CD14-positive monocyte (primary cell): Measurements from ENCODE around the gene HNF4A. TPM values are rescaled to one million over a fixed set of nuclear protein-coding genes. Genes with fewer than 3 reads are reported as not detected.

Source experiments
- DNase-seq, 3 donors: peaks; one replicate each; pipeline ENCODE4 v3.0.0-alpha.2; 2011 to 2022
- H2AFZ ChIP-seq: 2 replicates; pipeline ENCODE4 v1.6.0; 2012; ENCODE audit warnings: mild to moderate bottlenecking, low read depth, low read length, inconsistent platforms; ENCODE audit not compliant: insufficient read depth, poor library complexity, severe bottlenecking
- H3K27ac ChIP-seq, 2 donors: 1 replicate in 1 of 2; 2 replicates in 1 of 2; pipeline ENCODE4 v1.5.1; 2012 to 2013; ENCODE audit warnings: low read length in 2 of 2, control low read depth in 1 of 2, inconsistent platforms in 1 of 2, low read depth in 1 of 2, mild to moderate bottlenecking in 1 of 2
- H3K27me3 ChIP-seq, 2 donors: one replicate each; pipeline versions ENCODE4 v1.6.0 to v1.6.1; 2011 to 2013; ENCODE audit warnings: low read length in 2 of 2; ENCODE audit not compliant: control insufficient read depth in 2 of 2, insufficient read depth in 2 of 2
- H3K36me3 ChIP-seq, 2 donors: replicated peaks in 1 of 2; 1 replicate in 1 of 2; 2 replicates in 1 of 2; pipeline versions ENCODE4 v1.5.1 to v1.6.1; 2012 to 2013; ENCODE audit warnings: low read length in 2 of 2, control low read depth in 1 of 2, inconsistent platforms in 1 of 2, mild to moderate bottlenecking in 1 of 2; ENCODE audit not compliant: insufficient read depth in 2 of 2, control insufficient read depth in 1 of 2
- H3K4me1 ChIP-seq, 2 donors: 1 replicate in 1 of 2; 2 replicates in 1 of 2; pipeline versions ENCODE4 v1.5.1 to v1.6.1; 2012 to 2013; ENCODE audit warnings: low read length in 2 of 2, control low read depth in 1 of 2, inconsistent platforms in 1 of 2, mild to moderate bottlenecking in 1 of 2, moderate library complexity in 1 of 2; ENCODE audit not compliant: insufficient read depth in 2 of 2, control insufficient read depth in 1 of 2
- H3K4me2 ChIP-seq: replicated peaks from 2 replicates; pipeline ENCODE3; 2012; ENCODE audit warnings: low read length, moderate library complexity, mild to moderate bottlenecking; ENCODE audit not compliant: poor library complexity, severe bottlenecking; ENCODE audit errors: extremely low read depth
- H3K4me3 ChIP-seq, 3 experiments: fragments of 200-600 bp in 1 of 3; sonication (generic) in 1 of 3; replicated peaks in 1 of 3; 1 replicate in 2 of 3; 2 replicates in 1 of 3; pipeline ENCODE4 v1.5.1; 2011 to 2013; ENCODE audit warnings: low read length in 3 of 3, mild to moderate bottlenecking in 3 of 3, control low read depth in 2 of 3, low read depth in 2 of 3, inconsistent platforms in 1 of 3, moderate library complexity in 1 of 3
- H3K79me2 ChIP-seq: 2 replicates; pipeline ENCODE4 v1.6.0; 2012; ENCODE audit warnings: mild to moderate bottlenecking, control low read depth, inconsistent platforms, low read length, moderate library complexity; ENCODE audit not compliant: insufficient read depth
- H3K9ac ChIP-seq: 2 replicates; pipeline ENCODE4 v1.6.0; 2017; ENCODE audit warnings: low read length, mild to moderate bottlenecking; ENCODE audit not compliant: insufficient read depth, poor library complexity, severe bottlenecking
- H3K9me3 ChIP-seq, 2 donors: replicated peaks in 1 of 2; 1 replicate in 1 of 2; 2 replicates in 1 of 2; pipeline versions ENCODE4 v1.5.1 to v1.6.1; 2012 to 2013; ENCODE audit warnings: low read length in 2 of 2, control low read depth in 1 of 2; ENCODE audit not compliant: control insufficient read depth in 1 of 2, insufficient read depth in 1 of 2
- H4K20me1 ChIP-seq: 2 replicates; pipeline ENCODE4 v1.6.0; 2012; ENCODE audit warnings: mild to moderate bottlenecking, low read length, control low read depth, moderate library complexity; ENCODE audit not compliant: insufficient read depth
- H3K27ac Mint-ChIP-seq, 7 donors: one replicate each; pipeline ENCODE4 v1.8.0; 2020; ENCODE audit warnings: mild to moderate bottlenecking in 7 of 7, mixed read lengths in 7 of 7, moderate library complexity in 6 of 7, inconsistent platforms in 2 of 7
- H3K27me3 Mint-ChIP-seq, 3 donors: one replicate each; pipeline ENCODE4 v1.8.0; 2021 to 2022; ENCODE audit warnings: low read depth in 3 of 3, mild to moderate bottlenecking in 3 of 3, mixed read lengths in 3 of 3, moderate library complexity in 3 of 3, inconsistent platforms in 1 of 3
- H3K36me3 Mint-ChIP-seq, 2 donors: one replicate each; pipeline ENCODE4 v1.8.0; 2020; ENCODE audit warnings: mixed read lengths in 2 of 2, inconsistent platforms in 1 of 2, mild to moderate bottlenecking in 1 of 2
- H3K4me1 Mint-ChIP-seq: one replicate; pipeline ENCODE4 v1.8.0; 2020; ENCODE audit warnings: mild to moderate bottlenecking, mixed read lengths
- H3K4me3 Mint-ChIP-seq, 2 donors: one replicate each; pipeline ENCODE4 v1.8.0; 2020; ENCODE audit warnings: mild to moderate bottlenecking in 2 of 2, mixed read lengths in 2 of 2, moderate library complexity in 1 of 2
- H3K9me3 Mint-ChIP-seq, 7 donors: one replicate each; pipeline ENCODE4 v1.8.0; 2020 to 2022; ENCODE audit warnings: mixed read lengths in 7 of 7, mild to moderate bottlenecking in 6 of 7, moderate library complexity in 6 of 7, inconsistent platforms in 2 of 7
- CTCF ChIP-seq: fragments of 200-600 bp; IDR thresholded peaks from one replicate; pipeline ENCODE4 v1.8.0; 2022; ENCODE audit warnings: antibody characterized with exemption, mild to moderate bottlenecking
- WGBS: methylation state at CpG from one replicate; pipeline ENCODE4 v1.1.5; 2013; ENCODE audit warnings: missing lambda C conversion rate; ENCODE audit not compliant: insufficient coverage; 5-methylcytosine and 5-hydroxymethylcytosine counted together
- intact Hi-C, 2 donors: fragments of 100-400 bp; cut with micrococcal nuclease; formaldehyde crosslinking; loops; one replicate each; pipeline versions ENCODE4 v1.15.0 to v1.15.1; 2023
- polyA plus RNA-seq, 3 donors: library from polyadenylated mRNA; depleted of rRNA in 1 of 3; unstranded in 2 of 3; stranded (reverse) in 1 of 3; fragments of 300-500 nt in 2 of 3; fragments of >200 nt in 1 of 3; fragmentation: Illumina TruSeq in 2 of 3; gene quantifications; 1 replicate in 2 of 3; 2 replicates in 1 of 3; pipeline ENCODE4 v1.2.3, GENCODE V29; 2012 to 2021

Gene HNF4A
- polyA plus RNA-seq, 3 donors, result not detected

- Mint-ChIP-seq H3K36me3 (no peaks in the 10 kb centered on the region), H3K27me3 (peaks cover 0 to 8% (median 5%) of the 10 kb centered on the region in 3 donors), H3K4me1 (no peaks in the 10 kb centered on the region), H3K4me3 (no peak overlapping the region), H3K27ac (no peak overlapping the region), H3K9me3 (peaks cover 0 to 3% (median 0%) of the 10 kb centered on the region in 7 donors)
- WGBS, result 90% methylated on average over 1 of the region's 11 CpGs
- no peaks in the 10 kb centered on the region for H3K36me3 ChIP-seq
- H3K79me2 ChIP-seq, result no peaks in the 10 kb centered on the region
- H4K20me1 ChIP-seq, result no peaks in the 10 kb centered on the region
- no peaks in the 10 kb centered on the region for H3K4me1 ChIP-seq
- no peak overlapping the region for H3K4me3 ChIP-seq
- H3K4me2 ChIP-seq, result no peak overlapping the region
- intact Hi-C loops, result no loop called here
- H3K9me3 ChIP-seq, result no peaks in the 10 kb centered on the region
- DNase-seq, result no peak
- H3K27me3 ChIP-seq, result no peaks in the 10 kb centered on the region
- no peak overlapping the region for H3K27ac ChIP-seq
- no peak overlapping the region for H3K9ac ChIP-seq
- H2AFZ ChIP-seq, result no peak overlapping the region
- TF ChIP-seq CTCF, result no peak
These were observed 48.0 kb downstream of the HNF4A start for GRCh38 chr20:44403194-44404112.

GRCh38 chr20:44404204-44405181 lies 49.0 kb downstream of the HNF4A start:
- Histone ChIP-seq H3K4me1 (no peaks in the 10 kb centered on the region), H3K36me3 (no peaks in the 10 kb centered on the region), H3K4me3 (no peak overlapping the region), H3K27ac (no peak overlapping the region), H3K9ac (no peak overlapping the region), H4K20me1 (no peaks in the 10 kb centered on the region), H3K4me2 (no peak overlapping the region), H2AFZ (no peak overlapping the region), H3K9me3 (no peaks in the 10 kb centered on the region), H3K79me2 (no peaks in the 10 kb centered on the region), H3K27me3 (no peaks in the 10 kb centered on the region)
- 80% methylated on average over 14 of the region's 21 CpGs for WGBS
- Mint-ChIP-seq H3K4me1 (no peaks in the 10 kb centered on the region), H3K4me3 (no peak overlapping the region), H3K27me3 (peaks cover 2 to 6% (median 5%) of the 10 kb centered on the region in 3 donors), H3K9me3 (peaks cover 0 to 3% (median 0%) of the 10 kb centered on the region in 7 donors), H3K27ac (no peak overlapping the region), H3K36me3 (no peaks in the 10 kb centered on the region)
- DNase-seq, result no peak
- intact Hi-C loops, result no loop called here
- no peak for TF ChIP-seq CTCF
